Tongue (tissue), 2 donors: ENCODE data around the gene SRPRB. TPM values are rescaled to one million over a fixed set of nuclear protein-coding genes. Genes with fewer than 3 reads are reported as not detected.

ENCODE experiments used
- DNase-seq: peaks from one replicate; pipeline ENCODE4 v3.0.0-alpha.2; 2015
- total RNA-seq: library from RNA; depleted of rRNA; stranded (reverse); fragments of >200 nt; gene quantifications from one replicate; pipeline ENCODE4 v1.2.3, GENCODE V29; 2014

The SRPRB gene
- total RNA-seq, 1 donor from 2014 or later = 37.3 TPM

DNA sequence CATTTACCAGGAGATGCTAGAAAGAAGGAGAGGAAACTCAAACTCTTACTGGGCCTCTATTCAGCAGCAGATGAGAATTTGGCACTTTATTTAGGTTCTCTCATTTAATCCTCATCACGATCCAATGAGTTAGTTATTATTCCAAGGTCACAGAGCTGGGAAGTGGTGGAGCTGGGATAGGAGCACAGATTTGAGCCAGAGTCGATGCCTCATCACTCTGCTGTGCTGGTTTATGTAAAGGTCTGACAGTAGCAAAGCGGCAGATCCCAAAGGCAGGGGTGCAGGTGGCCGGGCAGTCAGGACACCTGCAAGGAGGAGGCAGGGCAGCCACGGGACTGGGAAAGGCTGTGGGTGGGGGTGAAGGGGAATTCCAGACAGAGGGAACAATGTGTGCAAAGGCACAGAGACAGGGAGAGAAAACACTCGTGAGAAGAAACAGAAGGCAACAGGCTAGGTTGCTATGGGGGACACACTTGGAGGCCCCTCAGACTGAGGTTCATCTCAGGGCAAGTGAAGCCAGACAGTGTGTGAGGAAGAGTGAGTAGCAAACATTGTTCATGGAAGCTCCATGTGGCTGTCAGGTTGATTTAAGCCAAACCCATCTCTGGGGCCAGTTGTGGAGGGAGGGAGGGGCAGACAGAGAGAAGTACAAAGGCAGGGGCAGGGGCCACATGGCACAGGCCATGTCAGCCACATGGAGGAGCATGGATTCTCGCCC lies 63.3 kb downstream of the SRPRB start:
- peak; percentile 39 for DNase-seq

DNA sequence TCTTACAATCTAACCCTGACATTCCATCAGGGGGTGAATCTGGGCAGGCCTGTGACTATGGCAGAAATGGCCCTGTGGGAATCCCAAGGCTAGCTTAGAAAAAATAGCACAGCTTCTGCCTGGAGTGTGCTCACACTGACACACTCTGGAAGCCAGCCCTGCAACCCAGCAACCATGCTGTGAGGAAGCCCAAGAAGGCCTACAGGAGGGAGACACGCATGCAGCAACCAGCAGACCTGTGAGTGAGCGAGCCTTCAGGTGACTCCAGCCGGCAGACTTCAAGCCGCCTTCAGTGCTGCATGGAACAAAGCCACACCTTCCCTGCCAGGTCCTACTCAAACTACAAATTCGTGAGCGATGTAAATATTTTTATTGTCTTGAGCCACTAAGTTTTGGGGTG lies 64.0 kb downstream of the SRPRB start:
- DNase-seq = no peak

DNA sequence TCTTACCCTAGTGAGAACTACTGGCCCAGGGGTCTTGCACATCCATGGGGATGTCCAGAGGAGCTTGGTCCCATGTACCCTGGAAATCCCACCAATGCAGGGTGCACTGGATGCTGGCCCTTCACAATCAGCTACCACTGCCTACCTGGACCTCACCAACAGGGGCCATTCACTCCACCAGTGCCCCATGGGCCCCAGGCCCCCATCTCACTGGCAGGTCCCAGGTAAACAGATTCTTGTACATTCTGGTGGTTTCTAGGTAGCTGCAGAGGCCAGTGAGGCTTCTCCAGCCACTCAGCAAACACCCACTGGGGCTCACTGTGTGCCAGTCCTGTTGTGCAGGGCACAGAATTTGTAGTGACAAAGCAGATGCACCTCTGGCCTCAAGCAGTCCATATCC lies 65.2 kb downstream of the SRPRB start:
- DNase-seq = no peak

Other genes with a start within 250 kb of the SRPRB start
- gene CDV3, start 232.1 kb upstream of the SRPRB start, total RNA-seq = 177 TPM
- 48.6 TPM for gene TOPBP1, start 143.9 kb upstream of the SRPRB start, total RNA-seq
- gene TF, start 59.4 kb upstream of the SRPRB start, total RNA-seq = 26.7 TPM
- gene RAB6B, start 90.1 kb downstream of the SRPRB start, total RNA-seq = 5.8 TPM
- gene SLCO2A1, start 224.1 kb downstream of the SRPRB start, total RNA-seq = 1.5 TPM